COLO668 (cell line): ENCODE results near the gene MRTFA.
"Not testable (repeated sequence)": the region's sequence is repeated elsewhere in the genome, so short reads cannot be mapped to it uniquely, and the experiment has no call there.

ENCODE experiments used
- DNase-seq: peaks from one replicate; lab custom pipeline; 2025; ENCODE audit not compliant: unreplicated experiment; lab: John Stamatoyannopoulos, UW

The MRTFA gene

DNA sequence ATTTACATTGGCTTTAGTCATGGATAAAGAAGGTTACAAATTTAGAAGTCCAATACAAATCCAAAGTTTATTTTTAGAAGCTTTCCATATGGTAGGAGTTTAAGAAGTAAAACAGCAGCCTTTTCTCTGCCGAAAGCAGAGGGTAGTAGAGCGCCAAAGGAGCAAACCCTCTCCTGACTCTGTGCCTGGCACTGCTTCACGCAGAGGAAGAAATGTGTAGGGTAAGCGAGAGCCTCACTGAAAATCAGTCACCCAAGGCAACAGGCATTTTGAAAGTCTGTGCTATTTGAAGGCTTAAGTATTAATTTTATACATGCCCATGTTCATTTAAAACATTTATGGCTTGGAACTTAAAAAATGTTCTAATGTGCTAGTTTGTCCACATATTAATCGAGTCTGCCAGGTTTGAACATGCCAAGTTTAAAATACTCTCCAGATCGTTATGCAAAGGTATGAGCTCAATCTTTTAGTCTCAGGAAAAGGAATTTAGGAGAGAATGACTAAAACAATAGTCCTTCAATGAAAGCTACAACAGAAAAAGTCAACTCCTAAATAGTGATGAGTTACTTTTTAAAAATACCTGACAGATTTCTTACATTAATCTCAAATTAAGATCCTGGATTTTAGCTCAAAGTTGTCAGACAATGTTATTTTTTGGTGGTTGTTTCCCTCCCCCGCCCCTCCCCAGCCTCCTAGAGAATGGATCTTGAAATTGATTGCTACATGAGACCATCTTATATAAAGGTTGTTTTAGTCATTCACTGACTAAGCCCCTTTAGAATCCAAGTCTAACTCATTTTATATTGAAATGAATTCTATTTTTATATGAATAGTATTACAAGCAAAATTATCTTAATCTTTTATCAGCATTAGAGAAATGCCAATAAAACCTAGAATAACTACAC lies 38.7 kb downstream of the MRTFA start:
- no peak for DNase-seq

DNA sequence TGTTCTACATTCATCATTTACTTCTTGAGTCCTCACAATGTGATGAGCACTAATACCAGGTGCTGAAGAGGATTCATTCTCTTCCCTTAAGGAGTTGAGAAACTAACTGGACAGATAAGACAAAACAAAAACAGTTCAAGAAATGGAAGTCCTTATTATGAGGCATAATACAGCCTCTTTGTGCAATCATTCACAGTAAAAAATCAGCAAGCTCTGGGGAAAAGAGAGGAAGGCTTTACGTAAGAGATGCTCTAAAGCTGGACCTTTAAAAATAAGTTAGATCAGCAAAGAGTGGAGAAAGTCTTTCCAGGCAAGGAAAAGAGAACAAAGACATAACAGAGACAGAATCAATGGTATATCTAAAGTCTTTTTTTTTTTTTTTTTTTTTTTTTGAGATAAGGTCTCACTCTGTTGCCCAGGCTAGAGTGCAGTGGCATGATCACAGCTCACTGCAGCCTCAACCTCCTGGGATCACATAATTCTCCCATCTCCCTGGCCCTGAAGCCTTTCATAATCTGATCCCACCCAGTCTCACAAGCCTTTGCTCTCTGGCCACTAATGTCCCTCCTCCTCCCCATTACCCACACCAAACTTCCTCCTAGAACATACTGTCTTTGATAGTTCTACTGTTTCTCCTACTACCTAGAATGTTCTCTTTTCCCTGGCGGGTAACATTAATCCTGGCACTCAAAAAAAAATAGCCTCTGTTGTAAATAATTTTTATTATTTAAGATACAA lies 40.9 kb downstream of the MRTFA start:
- DNase-seq: no peak

DNA sequence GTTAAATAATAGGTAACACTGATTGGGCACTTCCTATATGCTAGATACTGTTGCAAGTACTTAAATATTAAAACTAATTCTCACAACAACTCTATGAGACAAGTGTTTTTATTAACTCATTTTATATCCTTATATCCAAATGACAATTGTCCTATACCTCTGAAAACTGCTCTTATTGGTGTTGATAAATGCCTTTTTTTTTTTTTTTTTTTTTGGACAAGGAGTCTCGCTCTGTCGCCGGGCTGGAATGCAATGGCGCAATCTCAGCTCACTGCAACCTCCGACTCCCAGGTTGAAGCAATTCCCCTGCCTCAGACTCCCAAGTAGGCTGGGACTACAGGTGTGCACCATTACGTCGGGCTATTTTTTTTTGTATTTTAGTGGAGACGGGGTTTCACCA lies 41.6 kb downstream of the MRTFA start:
- DNase-seq: no peak

DNA sequence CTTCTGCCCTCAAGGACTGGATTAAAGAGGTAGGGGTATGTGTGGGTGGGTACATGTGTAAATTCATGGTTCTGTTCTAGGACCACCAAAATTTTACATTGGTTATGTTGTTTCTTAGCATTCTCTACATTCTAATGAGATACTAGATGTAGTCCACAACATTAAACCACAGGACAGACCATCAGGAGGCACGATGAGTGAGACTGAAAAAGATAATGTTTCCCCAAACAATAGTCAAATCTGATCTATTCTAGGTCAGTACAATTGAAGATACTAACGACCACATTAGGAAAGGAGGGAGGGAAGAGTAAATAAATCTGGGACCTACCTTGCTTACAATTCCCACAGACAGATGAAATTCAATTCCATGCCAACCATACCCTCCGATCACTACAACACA lies 42.2 kb downstream of the MRTFA start:
- DNase-seq: no peak

DNA sequence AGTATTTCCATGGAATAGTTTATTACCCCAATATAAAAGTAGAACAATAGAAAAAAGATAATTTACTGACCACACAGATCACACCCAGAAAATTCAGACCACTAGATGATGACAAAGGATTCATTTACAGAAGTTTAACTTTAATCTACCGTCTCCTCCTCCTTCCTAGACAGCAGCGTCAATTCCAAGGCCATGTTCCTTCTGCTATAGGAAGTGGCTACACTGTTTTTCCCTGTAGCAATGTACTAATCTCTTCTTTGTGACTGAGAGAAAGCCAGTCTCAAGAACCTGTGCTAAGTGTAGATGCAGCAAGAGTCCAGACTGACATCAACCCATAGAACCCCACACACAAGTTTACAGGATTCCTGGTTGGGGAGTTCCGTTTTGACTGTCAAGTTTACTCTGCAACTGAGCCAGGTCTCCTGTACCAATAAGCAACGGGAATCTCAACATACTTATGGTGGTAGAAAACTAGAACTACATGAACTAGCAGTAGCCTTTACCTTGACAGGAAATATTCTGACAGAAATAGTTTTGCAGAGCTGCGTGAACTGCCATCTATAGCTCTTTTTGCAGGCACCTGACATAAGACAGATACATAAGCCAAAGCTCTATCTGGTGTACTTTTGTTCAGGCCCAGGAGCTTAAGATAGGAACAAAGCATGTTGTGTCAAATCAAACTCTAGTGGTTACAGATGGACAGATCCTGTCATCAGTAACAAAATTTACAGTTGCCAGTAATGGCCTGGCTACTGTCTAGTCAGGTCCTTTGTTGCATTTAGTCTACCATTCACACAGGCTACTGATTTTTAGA lies 42.9 kb downstream of the MRTFA start:
- DNase-seq: no peak

DNA sequence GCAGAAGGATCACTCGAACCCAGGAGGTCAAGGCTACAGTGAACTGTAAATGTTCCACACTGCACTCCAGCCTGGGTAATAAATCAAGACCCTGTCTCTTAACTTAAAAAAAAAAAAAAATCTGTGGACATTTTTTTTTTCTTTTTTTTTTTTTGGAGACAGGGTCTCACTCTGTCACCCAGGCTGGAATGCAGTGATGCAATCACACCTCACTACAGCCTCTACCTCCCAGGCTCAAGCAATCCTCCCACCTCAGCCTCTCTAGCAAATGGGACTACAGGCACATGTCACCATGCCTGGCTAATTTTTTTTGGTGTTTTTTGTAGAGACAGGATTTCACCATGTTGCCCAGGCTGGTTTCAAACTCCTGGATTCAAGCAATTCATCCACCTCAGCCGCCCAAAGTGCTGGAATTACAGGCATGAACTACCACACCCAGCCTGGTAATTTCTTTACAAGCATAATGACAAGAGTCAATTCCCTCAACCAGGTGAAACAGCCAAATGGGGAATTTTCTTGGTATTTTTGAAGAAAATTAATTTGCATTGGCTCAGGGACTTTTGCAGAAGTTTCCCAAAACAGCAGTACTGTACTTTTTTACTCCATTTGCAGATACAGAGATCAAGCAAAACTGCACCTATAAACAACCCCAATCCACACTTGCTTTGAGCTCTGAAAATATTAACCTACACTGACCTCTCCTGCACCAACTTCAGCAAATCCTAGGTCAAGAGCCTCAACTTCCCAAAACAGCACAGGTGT lies 44.0 kb downstream of the MRTFA start:
- no peak for DNase-seq

DNA sequence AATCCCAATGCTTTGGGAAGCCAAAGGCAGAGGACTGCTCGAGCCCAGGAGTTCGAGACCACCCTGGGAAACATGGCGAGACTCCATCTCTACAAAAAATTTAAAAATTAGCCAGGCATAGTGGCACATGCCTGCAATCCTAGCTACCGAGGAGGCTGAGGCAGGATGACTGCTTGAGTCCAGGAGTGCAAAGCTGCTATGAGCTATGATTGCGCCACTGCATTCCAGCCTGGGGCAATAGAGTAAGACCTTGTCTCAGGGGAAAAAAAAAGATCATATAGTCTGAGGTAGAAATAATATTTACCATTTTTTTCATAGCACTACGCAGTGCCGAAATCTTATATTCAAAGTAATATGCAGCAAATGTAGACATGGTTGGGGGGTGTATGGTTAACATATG lies 47.8 kb downstream of the MRTFA start:
- DNase-seq: no peak

DNA sequence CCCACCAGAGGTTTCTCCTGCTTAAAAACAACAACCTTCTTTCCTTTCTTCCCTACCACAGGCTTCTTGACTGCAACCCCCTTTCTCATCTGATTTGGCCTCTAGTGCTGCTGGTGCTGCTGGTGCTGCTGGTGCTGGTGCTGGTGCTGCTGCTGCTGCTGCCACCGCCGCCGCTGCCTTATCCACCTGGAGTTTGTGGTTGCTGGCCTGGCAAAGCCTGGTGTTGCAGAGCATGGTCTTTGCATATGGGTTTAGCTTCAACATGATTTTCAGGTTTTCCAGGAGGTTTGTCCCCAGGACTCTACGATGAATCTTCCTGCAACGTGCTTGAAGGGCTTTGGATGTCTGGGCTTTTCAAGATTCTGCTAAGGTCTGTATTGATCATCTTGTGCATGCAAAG lies 49.7 kb downstream of the MRTFA start:
- no peak for DNase-seq

DNA sequence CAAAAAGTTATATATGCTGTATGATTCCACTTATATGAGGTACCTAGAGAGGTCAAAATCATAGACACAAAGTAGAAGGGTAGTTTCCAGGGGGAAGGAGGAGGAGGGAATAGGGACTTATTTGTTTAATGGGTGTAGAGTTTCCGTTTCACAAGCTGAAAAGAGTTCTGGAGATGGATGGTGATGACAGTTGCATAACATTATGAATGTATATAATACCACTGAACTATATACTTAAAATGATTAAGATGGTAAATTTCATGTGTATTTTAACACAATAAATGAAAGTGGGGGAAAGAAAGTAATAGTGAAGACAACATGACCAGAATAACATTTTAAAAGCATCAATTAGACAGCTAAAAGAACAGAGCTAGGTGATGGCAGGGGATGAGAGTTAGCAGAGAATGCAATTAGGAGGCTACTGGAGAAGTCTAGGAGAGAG lies 51.2 kb downstream of the MRTFA start:
- no peak for DNase-seq

DNA sequence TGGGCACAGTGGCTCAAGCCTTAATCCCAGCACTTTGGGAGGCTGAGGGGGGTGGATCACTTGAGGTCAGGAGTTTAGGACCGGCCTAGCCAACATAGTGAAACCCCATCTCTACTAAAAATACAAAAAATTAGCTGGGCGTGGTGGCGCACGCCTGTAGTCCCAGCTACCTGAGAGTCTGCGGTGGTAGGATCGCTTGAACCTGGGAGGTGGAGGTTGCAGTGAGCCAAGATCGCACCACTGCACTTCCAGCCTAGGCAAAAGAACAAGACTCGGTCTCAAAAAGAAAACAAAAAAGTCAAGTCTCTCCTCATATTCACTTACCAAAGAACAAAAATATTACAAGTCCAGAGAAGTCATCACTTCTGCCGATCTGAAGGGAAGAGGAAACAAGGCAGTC lies 51.8 kb downstream of the MRTFA start:
- not testable (repeated sequence) for DNase-seq

DNA sequence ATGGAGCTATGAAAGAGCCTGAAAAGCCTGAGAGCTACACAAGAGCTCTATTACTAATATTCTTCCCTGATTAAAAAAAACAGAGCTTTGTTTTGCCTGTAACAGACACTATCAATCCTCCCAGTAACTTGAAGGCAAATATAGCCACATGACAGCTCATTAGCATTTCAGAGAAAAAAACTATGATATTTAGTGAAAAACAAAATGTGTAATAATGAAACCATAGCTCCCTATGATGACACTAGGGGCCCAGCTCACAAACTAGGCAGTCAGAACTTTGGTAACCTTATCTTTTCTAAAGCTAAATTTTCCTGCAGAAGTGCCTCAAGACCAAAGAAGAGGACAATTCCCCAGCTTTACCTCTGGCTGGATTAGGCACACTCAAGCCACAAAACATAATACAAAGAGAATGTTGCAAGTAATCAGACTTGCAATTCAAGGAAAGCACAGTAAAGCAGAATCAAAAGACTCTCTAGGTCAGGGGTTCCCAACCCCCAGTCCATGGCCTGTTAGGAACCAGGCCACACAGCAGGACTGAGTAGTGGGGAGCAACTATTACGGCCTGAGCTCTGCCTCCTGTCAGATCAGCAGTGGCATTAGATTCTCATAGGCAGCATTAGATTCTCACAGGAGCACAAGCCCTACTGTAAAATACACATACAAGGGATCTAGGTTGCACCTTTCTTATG lies 53.3 kb downstream of the MRTFA start:
- DNase-seq: no peak

DNA sequence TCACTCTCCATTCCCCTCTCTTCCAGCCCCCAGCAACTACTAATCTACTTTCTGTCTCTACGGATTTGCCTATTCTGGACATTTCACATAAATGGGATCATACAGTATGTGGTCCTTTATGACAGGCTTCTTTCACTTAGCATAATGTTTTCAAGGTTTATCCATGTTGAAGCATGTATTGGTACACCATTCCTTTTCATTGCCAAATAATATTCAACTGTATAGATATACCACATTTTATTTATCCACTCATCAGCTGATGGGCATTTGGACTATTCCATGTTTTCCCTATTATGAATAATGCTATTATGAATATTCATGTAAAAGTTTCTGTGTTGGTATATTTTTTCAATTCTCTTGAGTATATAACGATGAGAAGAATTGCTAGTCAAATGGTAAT lies 54.5 kb downstream of the MRTFA start:
- DNase-seq: no peak

DNA sequence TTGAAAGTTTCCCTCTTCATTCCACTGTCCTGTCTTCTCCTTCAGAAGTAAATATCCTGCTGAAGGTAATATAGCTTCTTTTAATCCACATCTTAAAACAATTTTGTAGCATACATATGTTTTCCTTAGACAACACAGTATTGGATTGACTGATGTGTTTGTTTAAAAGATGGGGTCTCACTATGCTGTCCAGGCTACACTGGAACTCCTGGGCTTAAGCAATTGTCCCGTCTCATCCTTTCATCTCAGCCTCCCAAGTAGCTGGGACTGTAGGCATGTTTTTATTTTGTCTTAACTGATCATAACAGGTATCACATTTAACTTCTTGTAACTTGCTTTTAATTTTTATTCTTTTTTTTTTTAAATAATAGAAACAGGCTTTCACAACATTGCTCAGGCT lies 55.9 kb downstream of the MRTFA start:
- no peak for DNase-seq

DNA sequence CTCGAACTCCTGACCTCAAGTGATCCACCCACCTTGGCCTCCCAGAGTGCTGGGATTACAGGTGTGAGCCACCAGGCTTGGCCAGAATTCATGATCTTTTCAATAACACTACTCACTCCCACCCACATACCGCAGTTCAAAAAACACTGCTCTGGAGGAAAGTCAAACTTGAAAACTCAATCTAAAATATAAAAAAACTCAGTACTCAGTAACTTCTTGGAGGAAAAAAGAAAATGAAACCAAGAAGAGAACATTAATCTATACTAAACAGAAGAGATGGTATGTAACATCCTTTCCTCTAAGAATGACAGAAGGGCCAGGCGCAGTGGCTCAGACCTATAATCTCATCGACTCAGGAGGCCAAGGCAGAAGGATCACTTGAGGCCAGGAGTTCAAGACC lies 58.3 kb downstream of the MRTFA start:
- DNase-seq: no peak

DNA sequence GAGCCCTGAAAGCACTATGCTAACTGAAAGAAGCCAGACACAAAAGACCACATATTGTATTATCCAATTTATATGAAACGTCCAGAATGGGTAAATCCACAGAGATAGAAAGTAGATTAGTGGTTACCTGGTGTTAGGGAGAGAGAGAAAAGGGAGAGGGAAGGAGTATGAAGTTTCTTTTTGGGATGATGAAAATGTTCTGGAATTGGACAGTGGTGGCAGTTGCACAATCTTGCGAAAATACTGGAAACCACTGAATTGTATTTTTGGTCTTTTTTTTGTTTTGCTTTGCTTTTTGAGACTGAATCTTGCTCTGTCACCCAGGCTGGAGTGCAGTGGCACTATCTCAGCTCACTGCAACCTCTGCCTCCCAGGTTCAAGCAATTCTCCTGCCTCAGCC lies 63.5 kb downstream of the MRTFA start:
- DNase-seq: no peak

DNA sequence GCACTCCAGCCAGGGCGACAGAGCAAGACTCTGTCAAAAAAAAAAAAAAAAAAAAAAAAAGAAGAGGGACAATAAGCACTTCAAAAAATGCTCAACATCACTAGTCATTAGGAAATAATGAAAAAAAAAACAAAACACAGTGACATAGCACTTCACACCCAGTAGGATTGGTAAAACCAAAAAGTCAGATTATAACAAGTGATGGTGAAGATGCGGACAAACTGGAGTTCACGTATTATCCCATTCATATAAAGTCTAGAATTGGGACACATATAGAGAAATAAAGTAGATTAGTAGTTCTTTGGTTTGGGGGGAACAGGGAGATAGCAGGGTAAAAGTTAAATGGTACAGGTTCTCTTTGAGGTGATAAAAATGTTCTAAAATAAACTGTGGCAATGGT lies 64.6 kb downstream of the MRTFA start:
- no peak for DNase-seq

DNA sequence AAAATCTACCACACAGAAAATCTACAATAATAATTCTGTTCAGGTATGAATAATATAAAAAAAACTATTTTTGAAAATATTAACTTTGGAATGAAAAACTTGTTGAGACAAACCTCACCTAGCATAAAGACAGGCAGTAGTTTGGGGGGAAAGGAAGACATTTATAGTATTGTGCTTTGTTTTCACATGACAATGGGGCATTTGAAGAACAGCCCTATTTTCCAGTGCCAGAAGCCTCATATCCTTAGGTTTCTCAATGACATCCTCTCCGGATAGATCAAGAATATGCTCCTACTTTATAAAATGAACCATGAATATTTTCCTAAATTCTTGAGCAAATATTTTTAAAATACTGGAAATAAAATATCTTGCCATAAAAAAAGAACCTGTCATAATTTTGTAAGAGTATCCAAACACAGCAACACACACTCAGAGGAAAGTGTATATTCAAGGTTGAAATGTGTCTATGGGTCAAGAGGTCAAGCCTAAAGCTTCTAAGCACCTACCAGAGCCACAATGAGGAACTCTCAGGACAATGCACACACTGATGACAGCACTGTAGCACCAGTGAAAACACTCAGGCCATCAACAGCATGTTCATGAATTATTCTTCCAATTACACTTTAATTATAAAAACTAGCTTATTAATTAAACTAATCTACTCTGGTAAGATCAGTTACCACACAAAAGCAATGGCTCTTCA lies 68.7 kb downstream of the MRTFA start:
- no peak for DNase-seq

DNA sequence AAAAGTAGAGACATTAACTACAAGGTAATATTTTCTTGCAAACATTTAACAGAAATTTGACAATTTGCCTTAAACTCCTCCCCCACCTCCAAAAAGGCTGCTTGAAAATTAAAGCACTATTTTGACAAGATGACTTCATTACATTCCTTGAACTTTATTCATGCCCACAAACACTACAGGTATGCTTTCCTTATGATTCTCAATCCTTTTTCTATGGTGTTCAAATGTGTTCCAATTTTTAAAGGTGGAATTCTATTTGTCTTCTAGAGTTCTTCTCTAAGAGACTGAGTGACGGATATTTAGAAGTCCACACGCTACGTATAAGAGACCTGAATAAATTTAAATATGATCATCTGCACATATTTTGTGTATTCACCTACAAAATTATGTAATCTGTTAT lies 69.4 kb downstream of the MRTFA start:
- DNase-seq: no peak

DNA sequence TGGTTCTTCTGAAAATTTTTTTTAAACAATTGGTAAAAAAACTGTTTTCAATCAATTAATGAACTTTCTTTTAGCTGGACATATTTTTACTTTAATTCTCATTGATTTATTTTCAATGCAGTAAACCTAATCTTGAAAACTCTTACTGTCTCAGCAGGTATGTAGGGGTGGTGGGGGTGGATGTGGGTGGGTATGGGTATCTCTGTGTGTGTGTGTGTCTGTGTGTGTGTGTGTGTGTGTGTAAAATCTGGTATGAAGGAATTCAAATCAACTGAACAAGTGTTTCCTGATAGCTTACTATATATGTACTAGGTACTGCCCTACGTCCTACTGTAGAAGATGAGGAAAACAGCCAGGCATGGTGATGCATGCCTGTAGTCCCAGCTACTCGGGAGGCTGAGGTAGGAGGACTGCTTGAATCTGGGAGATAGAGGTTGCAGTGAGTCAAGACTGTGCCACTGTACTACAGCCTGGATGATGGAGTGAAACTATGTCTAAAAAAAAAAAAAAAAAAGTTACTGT lies 75.5 kb downstream of the MRTFA start:
- DNase-seq: no peak
